Psoas muscle (tissue), 8 donors: ENCODE measurements around the gene DPY19L3. TPM values are rescaled to one million over a fixed set of nuclear protein-coding genes. Genes with fewer than 3 reads are reported as not detected.

Source experiments
- ATAC-seq, 4 donors: fragments of 200-7000 bp; cut with Tn5 transposase; one replicate each; pipeline ENCODE4 v1.9.1; 2020; ENCODE audit warnings: moderate library complexity in 3 of 4, mild to moderate bottlenecking in 2 of 4
- DNase-seq, 2 donors: peaks; one replicate each; pipeline ENCODE4 v3.0.0-alpha.2; 2020
- H3K27ac ChIP-seq: fragments of 200-600 bp; one replicate; pipeline ENCODE4 v1.8.0; 2022
- H3K27me3 ChIP-seq, 3 donors: fragments of 200-600 bp in 1 of 3; one replicate each; pipeline versions ENCODE4 v1.6.1 to v1.8.0; 2013 to 2022; ENCODE audit warnings: low read length in 2 of 3, mild to moderate bottlenecking in 2 of 3, moderate library complexity in 1 of 3; ENCODE audit not compliant: insufficient read depth in 3 of 3
- H3K36me3 ChIP-seq, 2 donors: fragments of 200-600 bp in 1 of 2; one replicate each; pipeline versions ENCODE4 v1.6.1 to v1.8.0; 2013 to 2022; ENCODE audit warnings: low read depth in 1 of 2, mild to moderate bottlenecking in 1 of 2, moderate library complexity in 1 of 2; ENCODE audit not compliant: insufficient read depth in 1 of 2
- H3K4me1 ChIP-seq: fragments of 200-600 bp; one replicate; pipeline ENCODE4 v1.8.0; 2022
- H3K4me3 ChIP-seq: fragments of 200-600 bp; one replicate; pipeline ENCODE4 v1.8.0; 2022; ENCODE audit warnings: mild to moderate bottlenecking
- H3K9me3 ChIP-seq: fragments of 200-600 bp; one replicate; pipeline ENCODE4 v1.8.0; 2022
- WGBS, 3 donors: extraction: QIAGEN DNeasy Blood & Tissue Kit; methylation state at CpG; one replicate each; pipeline versions ENCODE4 v1.1.6 to v1.1.7; 2013; 5-methylcytosine and 5-hydroxymethylcytosine counted together
- intact Hi-C, 2 donors: fragments of 100-400 bp; cut with DNase I; formaldehyde crosslinking; loops; one replicate each; pipeline versions ENCODE4 v1.11.0 to v1.14.2; 2022
- polyA plus RNA-seq, 3 donors: library from polyadenylated mRNA; stranded (reverse); fragments of 200-250 nt; gene quantifications; one replicate each; pipeline ENCODE4 v1.2.3, GENCODE V29; 2013
- total RNA-seq, 4 donors: library from RNA; stranded (reverse); fragmentation: NEBNext Ultra II Directional in 2 of 4; extraction: Animal tissue kit (Norgen Biotek cat#: 25700) in 2 of 4; gene quantifications; one replicate each; pipeline versions ENCODE4 v1.2.1 to v1.2.4, GENCODE V29; 2021 to 2023
- TF ChIP-seq, protein P1 (sequence below): fragments of 200-600 bp; IDR thresholded peaks from one replicate; pipeline ENCODE4 v1.8.0; 2022; ENCODE audit warnings: antibody characterized with exemption
- donor health status: healthy with polysubstance abuse.
- donor health status: DM: no; HTN: no; CAD: no; lungs with moderate emphysema.
- donor health status: Bipolar disorder and iron deficiency.
- donor health status: healthy.
- donor health status: DM: yes; HTN: yes; CAD: no.
- donor health status: DM: no; HTN: no; CAD: no.
- donor health status: DM: no; HTN: no; CAD: no.
- donor health status: DM: yes; HTN: yes; CAD: no.

DPY19L3 gene
- total and polyA plus RNA-seq, 7 donors, result 1.6 to 4.8 (median 3.7) TPM

DNA sequence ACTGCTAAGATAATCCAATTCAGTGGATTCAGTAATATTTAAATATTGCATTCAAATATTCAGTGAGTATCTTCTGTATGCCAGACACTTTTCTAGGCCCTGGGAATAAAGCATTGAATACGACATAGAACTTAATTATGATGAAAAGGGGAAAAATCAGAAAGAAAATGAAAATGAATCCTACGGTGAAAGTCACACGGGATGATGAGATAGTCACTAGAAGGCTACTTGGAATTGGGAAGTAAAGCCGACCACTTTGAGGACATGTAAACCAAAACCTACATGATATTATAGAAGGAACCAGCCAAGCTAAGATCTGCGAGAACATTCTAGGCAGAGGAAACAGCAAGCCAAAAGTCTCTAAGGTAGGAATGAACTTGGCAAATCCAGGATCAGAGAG, 10.1 kb downstream of the DPY19L3 start:
- Histone ChIP-seq H3K36me3 (peaks cover 0 to 40% of the 10 kb centered on the region in 2 donors), H3K4me3 (no peak overlapping the region), H3K9me3 (no peaks in the 10 kb centered on the region), H3K27ac (no peak overlapping the region), H3K4me1 (no peaks in the 10 kb centered on the region), H3K27me3 (no peaks in the 10 kb centered on the region)
- TF ChIP-seq, protein P1, sequence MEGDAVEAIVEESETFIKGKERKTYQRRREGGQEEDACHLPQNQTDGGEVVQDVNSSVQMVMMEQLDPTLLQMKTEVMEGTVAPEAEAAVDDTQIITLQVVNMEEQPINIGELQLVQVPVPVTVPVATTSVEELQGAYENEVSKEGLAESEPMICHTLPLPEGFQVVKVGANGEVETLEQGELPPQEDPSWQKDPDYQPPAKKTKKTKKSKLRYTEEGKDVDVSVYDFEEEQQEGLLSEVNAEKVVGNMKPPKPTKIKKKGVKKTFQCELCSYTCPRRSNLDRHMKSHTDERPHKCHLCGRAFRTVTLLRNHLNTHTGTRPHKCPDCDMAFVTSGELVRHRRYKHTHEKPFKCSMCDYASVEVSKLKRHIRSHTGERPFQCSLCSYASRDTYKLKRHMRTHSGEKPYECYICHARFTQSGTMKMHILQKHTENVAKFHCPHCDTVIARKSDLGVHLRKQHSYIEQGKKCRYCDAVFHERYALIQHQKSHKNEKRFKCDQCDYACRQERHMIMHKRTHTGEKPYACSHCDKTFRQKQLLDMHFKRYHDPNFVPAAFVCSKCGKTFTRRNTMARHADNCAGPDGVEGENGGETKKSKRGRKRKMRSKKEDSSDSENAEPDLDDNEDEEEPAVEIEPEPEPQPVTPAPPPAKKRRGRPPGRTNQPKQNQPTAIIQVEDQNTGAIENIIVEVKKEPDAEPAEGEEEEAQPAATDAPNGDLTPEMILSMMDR, result no peak
- ATAC-seq (no peak), DNase-seq (no peak)
- 93 to 95% (median 94%) methylated on average over 5 of the region's 5 CpGs for WGBS, 3 donors
- intact Hi-C loops, result no loop called here

DNA sequence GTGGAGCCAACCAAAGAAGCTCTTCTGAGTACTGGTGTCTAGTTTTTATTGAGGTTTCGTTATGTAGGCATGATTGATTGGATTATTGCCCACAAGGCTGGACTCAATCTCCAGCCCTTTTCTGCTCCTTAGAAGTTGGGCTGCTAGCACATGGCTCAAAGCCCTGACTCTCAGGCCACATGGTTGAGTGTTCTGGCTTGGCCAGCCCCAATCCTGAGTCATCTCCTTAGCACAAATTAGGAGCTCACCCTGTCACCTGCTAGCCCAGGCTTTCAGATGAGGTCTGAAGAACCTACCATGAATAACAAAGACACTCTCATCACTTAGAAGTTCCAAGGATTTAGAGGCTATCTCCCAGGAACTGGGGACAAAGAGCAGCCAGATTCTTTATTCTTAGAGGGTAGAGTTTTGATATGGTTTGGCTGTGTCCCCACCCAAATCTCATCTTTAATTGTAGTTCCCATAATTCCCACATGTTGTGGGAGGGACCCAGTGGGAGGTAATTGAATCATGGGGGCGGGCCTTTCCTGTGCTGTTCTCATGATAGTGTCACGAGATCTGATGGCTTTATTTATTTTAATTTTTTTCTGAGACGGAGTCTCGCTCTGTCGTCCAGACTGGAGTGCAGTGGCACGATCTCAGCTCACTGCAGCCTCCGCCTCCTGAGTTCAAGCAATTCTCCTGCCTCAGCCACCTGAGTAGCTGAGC, 11.3 kb downstream of the DPY19L3 start:
- DNase-seq (no peak), ATAC-seq (no peak)
- H3K4me1 ChIP-seq, result no peaks in the 10 kb centered on the region
- no peak overlapping the region for H3K27ac ChIP-seq
- no peaks in the 10 kb centered on the region for H3K9me3 ChIP-seq
- peaks cover 0 to 28% of the 10 kb centered on the region in 2 donors for H3K36me3 ChIP-seq
- intact Hi-C loops, result no loop called here
- H3K27me3 ChIP-seq, result no peaks in the 10 kb centered on the region
- WGBS, 3 donors, result 92 to 97% (median 93%) methylated on average over 8 of the region's 8 CpGs
- no peak overlapping the region for H3K4me3 ChIP-seq
- TF ChIP-seq, protein P1, result no peak

DNA sequence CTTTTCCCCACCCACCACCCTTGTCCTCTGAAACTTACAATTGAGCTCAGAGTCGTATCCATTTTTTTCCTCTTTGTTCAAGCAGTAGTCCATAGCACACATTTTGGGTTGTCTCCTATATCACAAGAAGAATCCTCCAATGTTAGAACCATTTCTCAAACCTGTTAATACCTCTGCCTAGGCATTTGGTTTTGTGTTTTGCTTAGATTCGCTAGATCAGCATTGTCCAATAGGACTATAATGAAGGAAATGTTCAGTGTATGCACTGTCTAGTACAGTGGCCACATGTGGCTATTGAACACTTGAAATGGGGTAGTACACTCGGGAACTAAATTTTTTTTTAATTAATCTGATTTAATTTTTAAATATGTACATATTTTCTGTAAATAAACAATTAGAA, 12.6 kb downstream of the DPY19L3 start:
- Histone ChIP-seq H3K36me3 (peaks cover 0 to 15% of the 10 kb centered on the region in 2 donors), H3K9me3 (no peaks in the 10 kb centered on the region), H3K4me1 (no peaks in the 10 kb centered on the region), H3K27ac (no peak overlapping the region), H3K27me3 (no peaks in the 10 kb centered on the region), H3K4me3 (no peak overlapping the region)
- ATAC-seq (no peak), DNase-seq (no peak)
- TF ChIP-seq, protein P1, result no peak
- 82 to 90% (median 90%) methylated on average over 3 of the region's 3 CpGs for WGBS, 3 donors
- intact Hi-C loops, result no loop called here

DNA sequence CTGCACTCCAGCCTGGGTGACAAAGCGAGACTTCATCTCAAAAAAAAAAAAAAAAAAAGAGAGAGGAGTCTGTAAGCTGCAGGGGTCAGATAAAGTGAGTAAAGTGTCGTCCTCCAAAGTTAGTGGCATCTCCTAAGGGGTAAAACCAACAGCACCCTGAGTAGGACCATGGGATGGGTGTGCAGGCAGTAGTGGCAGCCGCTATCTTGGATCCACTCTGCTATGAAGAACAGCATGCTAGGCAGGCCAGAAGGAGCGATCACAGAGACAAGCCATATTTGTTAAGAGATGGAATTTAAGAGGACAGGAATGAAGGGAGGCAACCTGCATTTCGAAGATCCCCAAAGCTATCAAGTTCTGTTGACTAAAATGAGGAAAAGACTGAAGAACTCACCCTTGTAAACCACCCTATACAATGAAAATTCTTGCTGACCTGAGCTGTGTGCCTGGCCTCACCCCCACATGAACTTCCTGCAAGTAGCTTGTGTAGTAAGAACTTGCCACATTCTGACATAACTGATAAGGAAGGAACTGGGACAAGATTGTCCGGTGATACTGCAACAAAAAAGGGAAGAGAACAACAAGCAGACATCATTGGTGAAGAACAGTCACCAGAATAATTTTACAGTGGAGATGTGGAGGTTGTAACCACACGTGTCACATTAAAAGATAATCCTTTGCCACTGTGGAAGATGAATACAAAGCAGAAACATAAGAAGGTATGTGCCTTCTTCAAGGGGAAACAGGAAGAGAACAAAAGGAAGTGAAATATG, 16.2 kb downstream of the DPY19L3 start:
- Histone ChIP-seq H3K4me1 (no peaks in the 10 kb centered on the region), H3K4me3 (no peak overlapping the region), H3K36me3 (no peaks in the 10 kb centered on the region), H3K9me3 (no peaks in the 10 kb centered on the region), H3K27me3 (no peaks in the 10 kb centered on the region), H3K27ac (no peak overlapping the region)
- 73 to 75% (median 73%) methylated on average over 7 of the region's 7 CpGs for WGBS, 3 donors
- ATAC-seq (no peak), DNase-seq (no peak)
- TF ChIP-seq, protein P1, result no peak
- intact Hi-C loops, result no loop called here
